Mammary epithelial cell (primary cell): ENCODE results near the gene TAGLN2.

ENCODE experiments used
- CTCF ChIP-seq, 2 donors: IDR thresholded peaks in 1 of 2; conservative IDR thresholded peaks in 1 of 2; 2 replicates each; pipeline ENCODE4 v1.5.1; 2011 to 2012; ENCODE audit warnings: inconsistent platforms in 2 of 2, low read length in 2 of 2, mild to moderate bottlenecking in 2 of 2, control low read depth in 1 of 2, low read depth in 1 of 2; ENCODE audit not compliant: insufficient read depth in 1 of 2; ENCODE audit errors: extremely low read depth in 1 of 2
- EZH2 ChIP-seq: IDR thresholded peaks from 2 replicates; pipeline ENCODE4 v1.6.1; 2012; ENCODE audit warnings: low read length, inconsistent platforms, borderline replicate concordance

GRCh38 chr1:159895286-159895685, 30.0 kb downstream of the TAGLN2 start:
- TF ChIP-seq CTCF (conservative IDR thresholded peaks at IDR 0.05 in 1 of 2, IDR thresholded peaks at IDR 0.05 in 1 of 2; ENCODE audit: extremely low read depth in 1 of 2, insufficient read depth in 1 of 2, low read depth in 1 of 2, low read length in 2 of 2) (no peak), EZH2 (no peak)
